NCI-H446 (cell line): ENCODE results near the gene BRICD5.
"Not testable (repeated sequence)": the region's sequence is repeated elsewhere in the genome, so short reads cannot be mapped to it uniquely, and the experiment has no call there.

Experiments
- DNase-seq, 2 experiments: peaks; one replicate each; lab custom pipeline; 2025; lab: John Stamatoyannopoulos, UW

The BRICD5 gene

GRCh38 chr16:2223221-2223941 is 12.7 kb upstream of the BRICD5 start, which contains the start of gene E4F1:
TSS of gene E4F1 (plus strand) at chr16:2223591. CDS start at chr16:2223614, 23 bp downstream.
- peak; percentile 94 to 99 for DNase-seq

- DNase-seq, result no peak
Observed at GRCh38 chr16:2216330-2216729, 5.7 kb upstream of the BRICD5 start.

DNA sequence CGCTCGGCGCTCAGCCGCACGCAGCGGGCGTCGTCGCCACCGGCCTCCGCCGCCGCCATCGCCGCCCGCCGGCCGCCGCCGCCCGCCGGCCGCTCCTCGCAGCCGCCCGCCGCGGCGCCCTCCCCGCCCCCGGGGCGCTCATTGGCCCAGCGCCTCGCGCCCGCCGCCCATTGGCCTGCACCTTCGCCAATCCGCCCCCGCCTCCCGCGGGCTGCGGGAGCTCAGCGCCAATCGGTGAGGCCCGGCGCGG is 4.0 kb upstream of the BRICD5 start, which contains the start of gene PGP:
PGP (minus strand) TSS at position 122 of the 250 bp plus-strand sequence; CDS start at position 59, 63 bp downstream.
- no peak for DNase-seq

GRCh38 chr16:2213817-2214718 is 3.4 kb upstream of the BRICD5 start:
- no peak for DNase-seq

GRCh38 chr16:2212362-2213324 is 2.0 kb upstream of the BRICD5 start:
- peak in 1 of 2 experiments; percentile 16 for DNase-seq

GRCh38 chr16:2211923-2212347 is 1.3 kb upstream of the BRICD5 start:
- DNase-seq, result no peak

DNA sequence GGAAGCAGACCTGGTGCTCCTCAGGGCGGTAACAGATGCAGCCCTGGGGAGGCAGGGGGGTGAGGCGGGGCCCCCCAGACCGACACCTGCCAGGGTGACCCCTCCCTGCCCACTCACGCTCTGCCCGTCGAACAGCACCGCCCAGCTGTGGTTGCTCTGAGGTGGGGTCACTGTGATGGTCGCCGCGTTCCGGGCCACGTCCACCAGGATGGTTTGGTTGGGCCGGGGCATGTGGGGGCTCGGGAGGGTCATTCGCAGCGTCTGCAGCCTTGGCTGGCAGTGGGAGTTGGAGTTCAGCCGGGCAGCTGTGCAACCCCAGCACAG is 692 bp downstream of the BRICD5 start:
- DNase-seq, result no peak

GRCh38 chr16:2209258-2210008 is 1.2 kb downstream of the BRICD5 start:
- no peak for DNase-seq

GRCh38 chr16:2208772-2209171 is 1.9 kb downstream of the BRICD5 start:
- no peak for DNase-seq

DNA sequence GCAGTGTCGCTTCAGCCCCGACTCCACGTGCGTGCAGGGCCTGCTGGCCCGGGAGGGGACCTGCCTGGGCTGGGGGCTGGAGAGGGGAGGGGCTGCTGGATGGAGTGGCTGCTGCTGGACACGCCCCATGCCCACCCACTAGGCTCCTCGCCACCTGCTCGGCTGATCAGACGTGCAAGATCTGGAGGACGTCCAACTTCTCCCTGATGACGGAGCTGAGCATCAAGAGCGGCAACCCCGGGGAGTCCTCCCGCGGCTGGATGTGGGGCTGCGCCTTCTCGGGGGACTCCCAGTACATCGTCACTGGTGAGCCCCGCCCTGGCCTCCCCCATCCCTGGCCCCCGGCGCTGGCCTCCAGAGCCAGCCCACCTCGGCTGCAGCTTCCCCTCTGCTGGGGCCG is 2.4 kb downstream of the BRICD5 start:
- DNase-seq, result no peak

DNA sequence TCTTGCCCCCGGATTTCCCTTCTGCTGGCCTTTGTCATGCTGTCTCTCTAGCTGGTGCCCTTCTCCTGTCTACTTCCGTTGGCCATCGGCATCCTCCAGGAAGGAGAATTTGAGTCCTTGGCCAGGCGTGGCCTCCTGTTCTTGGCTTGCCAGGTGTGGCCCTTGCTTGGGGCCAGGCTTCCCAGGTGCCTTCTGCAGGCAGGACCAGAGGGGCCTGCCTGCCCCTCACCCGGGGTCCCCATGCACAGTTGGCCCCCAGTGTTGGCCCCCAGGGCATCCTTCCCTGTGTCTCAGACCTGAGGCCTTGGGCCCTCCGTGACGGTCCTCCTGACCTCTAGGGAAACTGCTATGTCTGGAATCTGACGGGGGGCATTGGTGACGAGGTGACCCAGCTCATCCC is 2.8 kb downstream of the BRICD5 start:
- no peak for DNase-seq

- DNase-seq, result no peak
Observed at GRCh38 chr16:2206780-2207433, 3.8 kb downstream of the BRICD5 start.

DNA sequence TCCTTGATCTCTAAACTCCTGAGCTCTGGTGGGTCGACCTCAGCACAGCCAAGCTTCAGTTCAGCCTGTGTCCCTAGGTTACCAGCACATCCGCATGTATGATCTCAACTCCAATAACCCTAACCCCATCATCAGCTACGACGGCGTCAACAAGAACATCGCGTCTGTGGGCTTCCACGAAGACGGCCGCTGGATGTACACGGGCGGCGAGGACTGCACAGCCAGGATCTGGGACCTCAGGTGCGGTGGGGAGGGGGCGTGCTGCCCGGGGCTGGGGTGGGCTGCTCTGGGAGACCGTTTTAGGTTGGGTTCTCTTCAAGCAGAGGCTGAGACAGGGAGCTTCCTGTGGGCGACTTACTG is 4.3 kb downstream of the BRICD5 start:
- DNase-seq, result no peak

DNA sequence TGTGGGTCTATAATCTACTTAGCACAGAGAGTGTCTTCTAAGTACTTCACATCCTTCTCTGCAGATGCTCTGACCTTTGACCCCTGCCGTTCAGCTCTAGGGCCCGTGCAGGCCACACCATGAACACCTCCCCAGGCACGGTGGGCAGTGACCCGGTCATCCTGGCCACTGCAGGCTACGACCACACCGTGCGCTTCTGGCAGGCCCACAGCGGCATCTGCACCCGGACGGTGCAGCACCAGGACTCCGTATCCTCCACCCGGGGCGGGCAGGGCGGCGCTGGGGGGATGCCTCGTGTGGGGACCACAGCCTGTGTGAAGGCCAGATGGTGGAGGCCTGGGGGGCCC is 4.7 kb downstream of the BRICD5 start:
- DNase-seq, result no peak

GRCh38 chr16:2205104-2205966 is 5.3 kb downstream of the BRICD5 start, which contains the start of gene MLST8:
TSS of gene MLST8 (plus strand) at chr16:2205454. CDS start at chr16:2206086, 632 bp downstream.
- peak; percentile 67 to 87 for DNase-seq

GRCh38 chr16:2204416-2205103 is 6.1 kb downstream of the BRICD5 start:
- DNase-seq, result no peak

- not testable (repeated sequence) for DNase-seq
Observed at GRCh38 chr16:2203119-2203688, 7.5 kb downstream of the BRICD5 start.

- no peak for DNase-seq
Observed at GRCh38 chr16:2200313-2200712, 10.3 kb downstream of the BRICD5 start.

DNA sequence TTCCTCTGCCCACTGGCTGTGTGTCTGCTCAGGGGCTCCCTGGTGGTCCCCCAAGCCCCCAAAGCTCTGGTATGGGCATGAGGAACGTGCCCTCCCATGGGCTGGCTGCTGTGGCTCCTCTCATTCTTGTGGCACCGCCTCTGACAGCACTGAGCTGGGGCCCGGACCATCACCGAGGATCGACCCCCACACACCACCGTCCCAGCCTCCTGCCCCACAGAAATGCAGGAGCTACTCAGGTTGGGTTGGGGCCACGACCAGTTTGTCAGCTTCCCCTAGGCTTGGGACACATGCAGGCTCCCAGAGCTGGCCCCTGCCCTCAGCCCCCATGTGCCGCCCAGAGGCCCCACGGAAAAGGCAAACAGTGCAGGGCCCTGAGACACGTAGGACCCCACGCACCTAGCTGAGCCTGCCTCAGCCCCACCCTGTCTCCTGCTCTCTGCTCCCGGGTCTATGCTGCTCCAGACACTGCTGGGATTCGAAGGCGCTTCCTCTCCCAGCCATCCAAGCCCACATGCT is 11.0 kb downstream of the BRICD5 start:
- no peak for DNase-seq
